MM.1S (cell line): ENCODE measurements around the gene HYAL3.

ENCODE experiments used
- DNase-seq: peaks from one replicate; pipeline ENCODE4 v3.0.0-alpha.2; 2015
- H2AFZ ChIP-seq: fragments of 300-600 bp; sonication (generic); 2 replicates; pipeline ENCODE4 v1.6.0; 2016; ENCODE audit warnings: antibody characterized with exemption, low read length
- H3F3A ChIP-seq: fragments of 300-600 bp; sonication (generic); 2 replicates; pipeline ENCODE4 v1.6.1; 2016; ENCODE audit warnings: mild to moderate bottlenecking, antibody characterized with exemption, low read length, moderate library complexity, mixed read lengths; ENCODE audit not compliant: insufficient read depth
- H3K27ac ChIP-seq: fragments of 300-600 bp; sonication (generic); 2 replicates; pipeline ENCODE4 v1.5.1; 2016; ENCODE audit warnings: mild to moderate bottlenecking, low read length
- H3K27me3 ChIP-seq: fragments of 300-600 bp; sonication (generic); replicated peaks from 2 replicates; pipeline ENCODE4 v1.6.0; 2016; ENCODE audit warnings: low read length; ENCODE audit not compliant: insufficient read depth
- H3K36me3 ChIP-seq: fragments of 300-600 bp; sonication (generic); replicated peaks from 2 replicates; pipeline ENCODE4 v1.6.1; 2016; ENCODE audit warnings: mild to moderate bottlenecking, low read length, mixed read lengths; ENCODE audit not compliant: insufficient read depth
- H3K4me1 ChIP-seq: fragments of 300-600 bp; sonication (generic); 2 replicates; pipeline ENCODE4 v1.6.1; 2016; ENCODE audit warnings: low read length, mixed read lengths
- H3K4me2 ChIP-seq: fragments of 300-600 bp; sonication (generic); 2 replicates; pipeline ENCODE4 v1.6.0; 2016; ENCODE audit warnings: low read depth, low read length
- H3K4me3 ChIP-seq: fragments of 300-600 bp; sonication (generic); 2 replicates; pipeline ENCODE4 v1.5.1; 2016; ENCODE audit warnings: low read length, mixed read lengths
- H3K79me2 ChIP-seq: fragments of 300-600 bp; sonication (generic); 2 replicates; pipeline ENCODE4 v1.6.1; 2016; ENCODE audit warnings: mixed run types, low read length, mixed read lengths
- H3K9ac ChIP-seq: fragments of 300-600 bp; sonication (generic); 2 replicates; pipeline ENCODE4 v1.6.1; 2016; ENCODE audit warnings: low read length, mixed read lengths
- H3K9me2 ChIP-seq: fragments of 300-600 bp; sonication (generic); replicated peaks from 2 replicates; pipeline ENCODE4 v1.6.1; 2016; ENCODE audit warnings: mild to moderate bottlenecking, low read length, mixed read lengths; ENCODE audit not compliant: insufficient read depth
- H3K9me3 ChIP-seq: fragments of 300-600 bp; sonication (generic); replicated peaks from 2 replicates; pipeline ENCODE4 v1.6.1; 2016; ENCODE audit warnings: mild to moderate bottlenecking, low read length, mixed read lengths; ENCODE audit not compliant: insufficient read depth
- H4K20me1 ChIP-seq: fragments of 300-600 bp; sonication (generic); 2 replicates; pipeline ENCODE4 v1.6.1; 2016; ENCODE audit warnings: mild to moderate bottlenecking, low read length, moderate library complexity, mixed read lengths; ENCODE audit not compliant: insufficient read depth
- EZH2 ChIP-seq: fragments of 300-600 bp; sonication (generic); optimal IDR thresholded peaks from 2 replicates; pipeline ENCODE3; 2017; ENCODE audit warnings: low read depth, mild to moderate bottlenecking, antibody characterized with exemption, low read length, mixed read lengths
- EZH2phosphoT487 ChIP-seq: fragments of 300-600 bp; sonication (generic); IDR thresholded peaks from 2 replicates; pipeline ENCODE4 v1.6.1; 2018; ENCODE audit warnings: antibody characterized with exemption, low read length
- TF ChIP-seq, protein P1 (sequence below): fragments of 300-600 bp; sonication (generic); IDR thresholded peaks from 2 replicates; pipeline ENCODE4 v1.5.1; 2016; ENCODE audit warnings: antibody characterized with exemption, low read length, mixed read lengths

Gene HYAL3

DNA sequence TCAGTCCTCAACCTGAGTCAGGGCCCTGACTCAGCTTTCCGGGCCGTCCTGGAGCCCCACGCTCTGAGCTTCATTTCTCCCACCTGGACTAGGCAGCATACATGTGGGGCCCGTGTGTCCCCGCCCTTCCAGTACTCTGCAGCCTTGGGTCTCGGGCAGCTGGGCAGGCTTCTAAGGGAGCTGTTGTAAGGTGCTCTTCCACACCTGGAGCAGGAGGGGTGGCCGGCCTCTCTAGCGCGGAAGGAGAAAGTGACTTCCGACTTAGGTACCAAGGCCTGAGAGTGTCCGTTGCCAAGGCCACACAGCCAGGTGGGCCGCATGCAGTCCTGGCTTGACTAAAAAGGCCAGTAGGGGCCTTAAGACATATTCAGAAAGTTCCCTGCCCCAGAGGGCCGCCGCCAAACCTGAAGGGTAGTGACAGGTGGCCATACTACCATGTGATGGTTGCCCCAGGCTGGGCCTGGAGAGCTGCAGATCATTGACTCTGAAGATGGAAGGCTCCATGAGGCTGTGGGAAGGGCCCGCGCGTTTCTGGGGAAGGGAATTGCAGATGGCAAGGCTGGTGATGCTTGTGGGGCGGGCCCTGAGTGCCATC is 39.7 kb downstream of the HYAL3 start:
- H3K4me3 ChIP-seq: peak overlapping the region; percentile 76; the same call in 1 of the 2 replicates
- no peaks in the 10 kb centered on the region for H3K27me3 ChIP-seq
- H3K27ac ChIP-seq: no peak overlapping the region
- H3F3A ChIP-seq: 0 out of 2 replicates have a peak, but pooled peaks cover 6% of the 10 kb centered on the region
- peak overlapping the region; percentile 7; the same call in 1 of the 2 replicates for H3K9ac ChIP-seq
- H4K20me1 ChIP-seq: no peaks in the 10 kb centered on the region
- no peaks in the 10 kb centered on the region for H3K9me3 ChIP-seq
- H3K79me2 ChIP-seq: no peaks in the 10 kb centered on the region
- 0 out of 2 replicates have a peak overlapping the region, but pooled peaks have one; percentile 22 for H2AFZ ChIP-seq
- no peaks in the 10 kb centered on the region for H3K9me2 ChIP-seq
- no peak for DNase-seq
- TF ChIP-seq, protein P1, sequence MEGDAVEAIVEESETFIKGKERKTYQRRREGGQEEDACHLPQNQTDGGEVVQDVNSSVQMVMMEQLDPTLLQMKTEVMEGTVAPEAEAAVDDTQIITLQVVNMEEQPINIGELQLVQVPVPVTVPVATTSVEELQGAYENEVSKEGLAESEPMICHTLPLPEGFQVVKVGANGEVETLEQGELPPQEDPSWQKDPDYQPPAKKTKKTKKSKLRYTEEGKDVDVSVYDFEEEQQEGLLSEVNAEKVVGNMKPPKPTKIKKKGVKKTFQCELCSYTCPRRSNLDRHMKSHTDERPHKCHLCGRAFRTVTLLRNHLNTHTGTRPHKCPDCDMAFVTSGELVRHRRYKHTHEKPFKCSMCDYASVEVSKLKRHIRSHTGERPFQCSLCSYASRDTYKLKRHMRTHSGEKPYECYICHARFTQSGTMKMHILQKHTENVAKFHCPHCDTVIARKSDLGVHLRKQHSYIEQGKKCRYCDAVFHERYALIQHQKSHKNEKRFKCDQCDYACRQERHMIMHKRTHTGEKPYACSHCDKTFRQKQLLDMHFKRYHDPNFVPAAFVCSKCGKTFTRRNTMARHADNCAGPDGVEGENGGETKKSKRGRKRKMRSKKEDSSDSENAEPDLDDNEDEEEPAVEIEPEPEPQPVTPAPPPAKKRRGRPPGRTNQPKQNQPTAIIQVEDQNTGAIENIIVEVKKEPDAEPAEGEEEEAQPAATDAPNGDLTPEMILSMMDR: no peak
- TF ChIP-seq EZH2 (no peak), EZH2phosphoT487 (no peak)
- peak overlapping the region; percentile 99 for H3K4me2 ChIP-seq
- peaks cover 8% of the 10 kb centered on the region for H3K36me3 ChIP-seq
- peaks cover 6% of the 10 kb centered on the region; the same call in 1 of the 2 replicates for H3K4me1 ChIP-seq

DNA sequence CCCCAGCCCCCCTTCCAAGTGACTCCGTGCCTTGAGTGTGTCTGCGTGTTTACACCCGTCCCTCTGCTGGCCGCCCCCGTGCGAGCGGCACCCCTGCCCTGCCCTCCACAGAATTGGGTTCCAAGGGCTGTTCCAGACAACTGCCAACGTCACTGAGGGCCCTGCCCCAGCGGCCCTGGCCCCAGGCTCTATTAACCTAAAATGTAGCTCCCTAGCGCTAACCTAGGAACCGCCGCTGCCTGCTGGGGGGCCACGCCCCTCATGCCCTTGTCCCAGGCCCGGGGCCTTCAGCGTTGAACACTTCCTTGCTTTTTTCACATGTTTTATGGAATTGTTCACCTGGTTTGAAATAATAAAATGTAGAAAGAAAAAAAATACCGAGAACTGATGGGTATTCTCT is 40.2 kb downstream of the HYAL3 start:
- Histone ChIP-seq H3K27me3 (no peaks in the 10 kb centered on the region), H2AFZ (no peak overlapping the region), H3K27ac (no peak overlapping the region), H3F3A (0 out of 2 replicates have a peak, but pooled peaks cover 6% of the 10 kb centered on the region), H3K36me3 (peaks cover 8% of the 10 kb centered on the region), H3K4me2 (no peak overlapping the region), H4K20me1 (no peaks in the 10 kb centered on the region), H3K4me1 (peaks cover 6% of the 10 kb centered on the region; the same call in 1 of the 2 replicates), H3K4me3 (no peak overlapping the region), H3K9me3 (no peaks in the 10 kb centered on the region), H3K9me2 (no peaks in the 10 kb centered on the region), H3K9ac (no peak overlapping the region), H3K79me2 (no peaks in the 10 kb centered on the region)
- TF ChIP-seq EZH2phosphoT487 (no peak), EZH2 (no peak)
- TF ChIP-seq, protein P1: no peak
- no peak for DNase-seq

DNA sequence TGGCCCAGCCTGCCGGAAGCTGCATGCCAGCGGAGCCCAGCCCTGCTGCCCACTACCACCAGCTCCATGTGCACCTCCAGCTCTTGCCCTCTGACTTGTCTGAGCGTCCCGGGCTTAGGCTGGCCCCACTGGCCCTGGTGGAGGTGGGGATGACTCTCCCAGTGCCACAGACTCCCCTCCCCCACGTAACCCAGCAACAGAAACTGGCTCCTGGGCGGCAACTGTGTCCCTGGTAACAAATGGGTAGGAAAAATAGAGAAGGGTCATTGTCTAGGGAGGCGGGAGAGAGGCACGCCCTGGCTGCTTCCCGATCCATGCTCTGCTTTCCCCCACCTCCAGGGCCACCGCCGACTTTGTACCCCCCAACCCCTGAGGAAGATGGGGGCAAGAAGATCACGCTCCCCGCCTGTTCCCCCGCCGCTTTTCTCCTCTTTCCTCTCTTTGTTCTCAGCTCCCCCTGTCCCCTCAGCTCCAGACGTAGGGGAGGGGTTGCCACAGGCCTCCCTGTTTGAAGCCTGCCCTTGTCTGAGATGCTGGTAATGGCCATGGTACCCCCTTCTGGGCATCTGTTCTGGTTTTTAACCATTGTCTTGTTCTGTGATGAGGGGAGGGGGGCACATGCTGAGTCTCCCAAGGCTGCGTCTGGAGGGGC is 41.0 kb downstream of the HYAL3 start:
- Histone ChIP-seq H3K9me2 (no peaks in the 10 kb centered on the region), H3K4me1 (peaks cover 6% of the 10 kb centered on the region; the same call in 1 of the 2 replicates), H3F3A (0 out of 2 replicates have a peak, but pooled peaks cover 6% of the 10 kb centered on the region), H3K4me3 (no peak overlapping the region), H3K36me3 (peaks cover 8% of the 10 kb centered on the region), H3K9me3 (no peaks in the 10 kb centered on the region), H3K79me2 (no peaks in the 10 kb centered on the region), H3K27ac (no peak overlapping the region), H2AFZ (no peak overlapping the region), H3K4me2 (no peak overlapping the region), H4K20me1 (no peaks in the 10 kb centered on the region), H3K27me3 (no peaks in the 10 kb centered on the region), H3K9ac (no peak overlapping the region)
- no peak for TF ChIP-seq EZH2
- TF ChIP-seq EZH2phosphoT487: no peak
- TF ChIP-seq, protein P1: no peak
- no peak for DNase-seq
